GM04504 (cell line): ENCODE data around the gene BRSK1.

ENCODE experiments used
- DNase-seq: peaks from one replicate; pipeline ENCODE4 v3.0.0-alpha.2; 2012; ENCODE audit warnings: low read depth

The BRSK1 gene

GRCh38 chr19:55353803-55354697 lies 70.3 kb downstream of the BRSK1 start:
- no peak for DNase-seq

- no peak for DNase-seq
Observed at GRCh38 chr19:55354698-55355212, 71.0 kb downstream of the BRSK1 start, which contains the start of gene COX6B2. COX6B2 (minus strand) TSS chr19:55354719; CDS start chr19:55354521, 198 bp downstream.

- DNase-seq = no peak
Observed at GRCh38 chr19:55355213-55355821, 71.5 kb downstream of the BRSK1 start.

GRCh38 chr19:55358493-55358892 lies 74.7 kb downstream of the BRSK1 start:
- DNase-seq = no peak

GRCh38 chr19:55358943-55359908 lies 75.4 kb downstream of the BRSK1 start:
- DNase-seq = no peak

GRCh38 chr19:55360902-55361301 lies 77.1 kb downstream of the BRSK1 start:
- no peak for DNase-seq
